HepG2 (cell line): ENCODE measurements around the gene ACSL3. TPM values are rescaled to one million over a fixed set of nuclear protein-coding genes. Genes with fewer than 3 reads are reported as not detected.
A peak's percentile ranks its signal among the peaks of the same experiment; 100 is the strongest.

ENCODE experiments used
- ATAC-seq: fragments of 200-7000 bp; cut with Tn5 transposase; 3 replicates; pipeline ENCODE4 v1.9.1; 2020; ENCODE audit warnings: mild to moderate bottlenecking, moderate library complexity
- BruUV-seq: library from RNA; stranded (reverse); fragments of 400-500 nt; replicated peaks from 2 replicates; lab custom pipeline; 2021; lab: Mats Ljungman, UMichigan
- CTCF ChIA-PET: fragments of 300-600 bp; formaldehyde crosslinking; extraction: SDS; loops from one replicate; lab custom pipeline; 2021; ENCODE audit warnings: low total read pairs, inconsistent platforms, low intra/inter-chr PET ratio; lab: Yijun Ruan, JAX
- POLR2A ChIA-PET: fragments of 350-600 bp; sonication (Branson Sonifier 250); formaldehyde crosslinking; loops from one replicate; lab custom pipeline; 2020; ENCODE audit warnings: antibody characterized with exemption, inconsistent platforms; lab: Yijun Ruan, JAX
- DNase-seq: peaks from one replicate; pipeline ENCODE4 v3.0.0-alpha.2; 2015; ENCODE audit warnings: low spot score
- FAIRE-seq: peaks from 3 replicates; lab custom pipeline; 2011; peaks lifted over from hg19 to GRCh38; lab: Jason Lieb, UNC
- H2AFZ ChIP-seq: one replicate; pipeline ENCODE4 v1.6.1; 2011; ENCODE audit warnings: low read length, inconsistent platforms
- H3K27ac ChIP-seq: fragments of 300-600 bp; 3 replicates; pipeline ENCODE4 v1.8.0; 2011; ENCODE audit warnings: mixed run types, mild to moderate bottlenecking, mixed read lengths, low read length, inconsistent platforms; ENCODE audit not compliant: insufficient read depth; ENCODE audit errors: extremely low read length
- H3K27me3 ChIP-seq, 2 experiments: fragments of 200-600 bp in 1 of 2; 2 replicates in 1 of 2; 3 replicates in 1 of 2; pipeline versions ENCODE4 v1.6.0 to v1.8.0; 2011; ENCODE audit warnings: low read length in 2 of 2, mild to moderate bottlenecking in 2 of 2, moderate library complexity in 2 of 2, inconsistent platforms in 1 of 2; ENCODE audit not compliant: insufficient read depth in 2 of 2, control insufficient read depth in 1 of 2
- H3K36me3 ChIP-seq, 2 experiments: fragments of 200-600 bp in 1 of 2; replicated peaks in 1 of 2; 2 replicates in 1 of 2; 3 replicates in 1 of 2; pipeline versions ENCODE4 v1.5.1 to v1.8.0; 2011; ENCODE audit warnings: low read length in 2 of 2, inconsistent platforms in 1 of 2; ENCODE audit not compliant: insufficient read depth in 2 of 2, control insufficient read depth in 1 of 2
- H3K4me1 ChIP-seq: 2 replicates; pipeline ENCODE4 v1.5.1; 2012; ENCODE audit warnings: low read length, inconsistent platforms; ENCODE audit not compliant: insufficient read depth
- H3K4me2 ChIP-seq: 2 replicates; pipeline ENCODE4 v1.6.0; 2011; ENCODE audit warnings: low read depth, low read length, inconsistent platforms
- H3K4me3 ChIP-seq, 3 experiments: fragments of 200-600 bp in 1 of 3; sonication (generic), shearing (Covaris generic) in 1 of 3; replicated peaks in 1 of 3; 2 replicates each; pipeline ENCODE4 v1.5.1; 2011 to 2016; ENCODE audit warnings: low read length in 3 of 3, inconsistent platforms in 2 of 3, low read depth in 2 of 3, mild to moderate bottlenecking in 2 of 3, control low read depth in 1 of 3, mixed read lengths in 1 of 3; ENCODE audit not compliant: insufficient read depth in 1 of 3
- H3K79me2 ChIP-seq: one replicate; pipeline ENCODE4 v1.6.1; 2011; ENCODE audit warnings: low read length, inconsistent platforms; ENCODE audit not compliant: insufficient read depth
- H3K9ac ChIP-seq: 2 replicates; pipeline ENCODE4 v1.6.0; 2011; ENCODE audit warnings: mild to moderate bottlenecking, low read depth, low read length, inconsistent platforms; ENCODE audit not compliant: insufficient read depth
- H3K9me3 ChIP-seq: 2 replicates; pipeline ENCODE4 v1.5.1; 2012; ENCODE audit warnings: mild to moderate bottlenecking, low read length
- H4K20me1 ChIP-seq: 2 replicates; pipeline ENCODE4 v1.6.0; 2011; ENCODE audit warnings: inconsistent platforms, mild to moderate bottlenecking, low read length, moderate library complexity; ENCODE audit not compliant: insufficient read depth
- CEBPG ChIP-seq: IDR thresholded peaks from 2 replicates; pipeline ENCODE4 v1.6.1; 2016
- CREB1 ChIP-seq, 2 experiments: fragments of 450-650 bp in 1 of 2; IDR thresholded peaks; 2 replicates each; pipeline ENCODE4 v1.6.1; 2016 to 2017; ENCODE audit warnings: control low read depth in 1 of 2, mild to moderate bottlenecking in 1 of 2, missing compliant biosample characterization in 1 of 2, missing genetic modification characterization in 1 of 2
- GZF1 ChIP-seq: sonication (generic); formaldehyde crosslinking; IDR thresholded peaks from 2 replicates; pipeline ENCODE4 v1.5.1; 2020; ENCODE audit warnings: mild to moderate bottlenecking, missing genetic modification reagents
- RBM22 ChIP-seq: fragments of 200-400 bp; formaldehyde crosslinking; optimal IDR thresholded peaks from 2 replicates; pipeline ENCODE3; 2017; ENCODE audit warnings: mild to moderate bottlenecking, low read length, moderate library complexity
- RFX3 ChIP-seq: IDR thresholded peaks from 2 replicates; pipeline ENCODE4 v1.6.1; 2016; ENCODE audit warnings: missing biosample characterization, missing genetic modification reagents
- ZNF776 ChIP-seq: sonication (generic); formaldehyde crosslinking; IDR thresholded peaks from 2 replicates; pipeline ENCODE4 v1.4.0; 2020; ENCODE audit warnings: mild to moderate bottlenecking, missing genetic modification reagents
- WGBS: methylation state at CpG from one replicate; pipeline ENCODE4 v1.1.6; 2017; ENCODE audit warnings: low lambda C conversion rate; 5-methylcytosine and 5-hydroxymethylcytosine counted together
- in situ Hi-C: cut with HindIII; loops from 2 replicates; pipeline ENCODE4 v1.10.0; 2017; ENCODE audit warnings: low pct_unique_long_range_greater_than_20kb; ENCODE audit not compliant: extremely low pct_ligation_motif_present
- intact Hi-C: fragments of 100-400 bp; cut with micrococcal nuclease; formaldehyde crosslinking; loops from one replicate; pipeline ENCODE4 v1.10.0; 2022; ENCODE audit not compliant: unreplicated experiment
- polyA plus RNA-seq, 8 experiments: library from polyadenylated mRNA; depleted of rRNA in 3 of 8; stranded (reverse) in 7 of 8; unstranded in 1 of 8; fragments of >200 nt; fragmentation: Illumina TruSeq in 4 of 8; extraction: Trizol in 4 of 8; gene quantifications; 2 replicates each; pipeline versions ENCODE4 v1.2.1 to v1.2.3, GENCODE V29; 2011 to 2016; ENCODE audit warnings: low read depth in 4 of 8, missing spikeins in 1 of 8, mixed read lengths in 1 of 8; ENCODE audit not compliant: insufficient read depth in 1 of 8
- total RNA-seq, 5 experiments: library from RNA; depleted of rRNA; stranded (reverse); fragments of >200 nt; fragmentation: Illumina TruSeq; extraction: Trizol; gene quantifications; 2 replicates each; pipeline ENCODE4 v1.2.3, GENCODE V29; 2016; ENCODE audit warnings: low read depth in 1 of 5
- TF ChIP-seq, protein P1 (sequence below): sonication (generic); formaldehyde crosslinking; IDR thresholded peaks from 2 replicates; pipeline ENCODE4 v1.4.0; 2020; ENCODE audit warnings: missing genetic modification reagents, borderline replicate concordance
- TF ChIP-seq, protein P2 (sequence below): fragments of 450-650 bp; IDR thresholded peaks from 2 replicates; pipeline ENCODE4 v1.6.1; 2017
- TF ChIP-seq, protein P3 (sequence below): IDR thresholded peaks from 2 replicates; pipeline ENCODE4 v1.6.1; 2018; ENCODE audit warnings: missing genetic modification reagents

Gene ACSL3
- total and polyA plus RNA-seq, 2 of the 13 experiments (the other 11 are each of a cell fraction or from before 2014, with no cell fraction given), result 305 to 365 TPM

DNA sequence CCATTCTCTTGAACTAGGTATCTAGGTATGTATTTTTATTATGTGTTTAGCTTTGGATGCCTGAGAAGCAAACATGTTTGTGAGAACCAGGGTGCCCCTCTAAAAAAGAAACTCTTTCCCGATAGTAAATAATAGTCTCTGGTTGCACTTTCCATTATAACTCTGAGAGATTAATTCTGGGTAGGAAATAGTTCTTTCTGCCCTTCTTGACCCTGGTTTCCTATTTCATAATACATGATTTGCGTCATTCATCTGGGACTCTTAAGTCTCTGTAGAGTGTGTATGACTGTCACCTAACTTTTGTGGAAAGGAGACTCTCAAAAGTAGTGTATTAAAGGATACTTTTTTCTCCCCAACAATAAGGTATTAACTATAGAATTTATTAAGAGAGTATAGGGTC lies 31.5 kb downstream of the ACSL3 start:
- no peak overlapping the region for H2AFZ ChIP-seq
- H3K9me3 ChIP-seq, result no peaks in the 10 kb centered on the region
- H3K9ac ChIP-seq, result no peak overlapping the region
- peaks cover 80% of the 10 kb centered on the region for H3K79me2 ChIP-seq
- in situ Hi-C loops (no loop called here), intact Hi-C loops (no loop called here)
- BruUV-seq, result no TSS peak
- H4K20me1 ChIP-seq, result peaks cover 80% of the 10 kb centered on the region
- no peak for FAIRE-seq
- WGBS, result 85% methylated on average over 2 of the region's 2 CpGs
- H3K36me3 ChIP-seq, result peaks cover 2 to 30% of the 10 kb centered on the region in 2 experiments
- H3K4me3 ChIP-seq, result no peak overlapping the region
- ChIA-PET POLR2A (no interaction called here), CTCF (interaction anchor here (1.1 to 1.4 kb wide), 2 partner anchors 11 to 26 kb away, joined by 3 to 4 read pairs; no protein-coding TSS in a partner anchor)
- no peak for DNase-seq
- peaks cover 79% of the 10 kb centered on the region for H3K4me1 ChIP-seq
- ATAC-seq, result no peak
- H3K27ac ChIP-seq, result peak overlapping the region; percentile 18
- H3K4me2 ChIP-seq, result no peak overlapping the region
- no peak for TF ChIP-seq CREB1 (IDR thresholded peaks at IDR 0.05)
- peak; percentile 25; the same call in 1 of the 2 replicates for TF ChIP-seq CREB1 (CRISPR knock-in tag; IDR thresholded peaks at IDR 0.05)
- TF ChIP-seq RBM22, result peak; percentile 65
- TF ChIP-seq CEBPG (CRISPR knock-in tag), result peak; percentile 51; the same call in 1 of the 2 replicates
- TF ChIP-seq, protein P1, sequence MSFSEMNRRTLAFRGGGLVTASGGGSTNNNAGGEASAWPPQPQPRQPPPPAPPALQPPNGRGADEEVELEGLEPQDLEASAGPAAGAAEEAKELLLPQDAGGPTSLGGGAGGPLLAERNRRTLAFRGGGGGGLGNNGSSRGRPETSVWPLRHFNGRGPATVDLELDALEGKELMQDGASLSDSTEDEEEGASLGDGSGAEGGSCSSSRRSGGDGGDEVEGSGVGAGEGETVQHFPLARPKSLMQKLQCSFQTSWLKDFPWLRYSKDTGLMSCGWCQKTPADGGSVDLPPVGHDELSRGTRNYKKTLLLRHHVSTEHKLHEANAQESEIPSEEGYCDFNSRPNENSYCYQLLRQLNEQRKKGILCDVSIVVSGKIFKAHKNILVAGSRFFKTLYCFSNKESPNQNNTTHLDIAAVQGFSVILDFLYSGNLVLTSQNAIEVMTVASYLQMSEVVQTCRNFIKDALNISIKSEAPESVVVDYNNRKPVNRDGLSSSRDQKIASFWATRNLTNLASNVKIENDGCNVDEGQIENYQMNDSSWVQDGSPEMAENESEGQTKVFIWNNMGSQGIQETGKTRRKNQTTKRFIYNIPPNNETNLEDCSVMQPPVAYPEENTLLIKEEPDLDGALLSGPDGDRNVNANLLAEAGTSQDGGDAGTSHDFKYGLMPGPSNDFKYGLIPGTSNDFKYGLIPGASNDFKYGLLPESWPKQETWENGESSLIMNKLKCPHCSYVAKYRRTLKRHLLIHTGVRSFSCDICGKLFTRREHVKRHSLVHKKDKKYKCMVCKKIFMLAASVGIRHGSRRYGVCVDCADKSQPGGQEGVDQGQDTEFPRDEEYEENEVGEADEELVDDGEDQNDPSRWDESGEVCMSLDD (CRISPR knock-in tag), result no peak
- no peaks in the 10 kb centered on the region for H3K27me3 ChIP-seq

DNA sequence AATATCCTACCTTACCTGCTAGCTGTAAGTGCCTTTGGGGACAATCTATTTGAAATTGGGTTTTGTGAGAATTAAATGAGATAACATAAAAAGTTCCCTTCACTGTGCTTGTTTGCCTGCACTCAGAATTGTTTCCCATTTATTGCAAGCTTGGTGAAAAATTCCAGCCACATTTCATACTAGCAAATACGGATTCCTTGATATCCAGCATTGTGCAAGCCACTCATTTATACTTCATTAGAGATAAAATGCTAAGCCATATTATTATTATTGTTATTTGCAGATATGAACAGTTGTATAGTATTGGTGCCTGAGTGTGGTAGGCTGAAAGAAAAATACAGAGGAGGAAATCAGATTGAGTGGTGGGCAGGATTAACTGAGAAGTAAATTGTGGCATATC lies 31.9 kb downstream of the ACSL3 start:
- Histone ChIP-seq H3K79me2 (peaks cover 77% of the 10 kb centered on the region), H3K4me3 (no peak overlapping the region), H3K4me1 (peaks cover 76% of the 10 kb centered on the region), H3K27me3 (no peaks in the 10 kb centered on the region), H3K9me3 (no peaks in the 10 kb centered on the region), H2AFZ (no peak overlapping the region), H3K9ac (no peak overlapping the region), H4K20me1 (peaks cover 76% of the 10 kb centered on the region), H3K27ac (no peak overlapping the region), H3K4me2 (no peak overlapping the region), H3K36me3 (peaks cover 0 to 28% of the 10 kb centered on the region in 2 experiments; a peak in 3 of 5 replicates)
- intact Hi-C loops, result no loop called here
- ATAC-seq (no peak), DNase-seq (no peak), FAIRE-seq (no peak)
- CTCF ChIA-PET, result interaction anchor here (1.1 to 1.4 kb wide), 2 partner anchors 11 to 27 kb away, joined by 3 to 4 read pairs; no protein-coding TSS in a partner anchor
- POLR2A ChIA-PET, result no interaction called here
- WGBS, result 100% methylated on average over 1 of the region's 1 CpG
- in situ Hi-C loops, result no loop called here
- BruUV-seq, result no TSS peak
- TF ChIP-seq ZNF776 (CRISPR knock-in tag) (no peak), GZF1 (CRISPR knock-in tag) (no peak), RFX3 (CRISPR knock-in tag) (no peak)
- TF ChIP-seq, protein P2, sequence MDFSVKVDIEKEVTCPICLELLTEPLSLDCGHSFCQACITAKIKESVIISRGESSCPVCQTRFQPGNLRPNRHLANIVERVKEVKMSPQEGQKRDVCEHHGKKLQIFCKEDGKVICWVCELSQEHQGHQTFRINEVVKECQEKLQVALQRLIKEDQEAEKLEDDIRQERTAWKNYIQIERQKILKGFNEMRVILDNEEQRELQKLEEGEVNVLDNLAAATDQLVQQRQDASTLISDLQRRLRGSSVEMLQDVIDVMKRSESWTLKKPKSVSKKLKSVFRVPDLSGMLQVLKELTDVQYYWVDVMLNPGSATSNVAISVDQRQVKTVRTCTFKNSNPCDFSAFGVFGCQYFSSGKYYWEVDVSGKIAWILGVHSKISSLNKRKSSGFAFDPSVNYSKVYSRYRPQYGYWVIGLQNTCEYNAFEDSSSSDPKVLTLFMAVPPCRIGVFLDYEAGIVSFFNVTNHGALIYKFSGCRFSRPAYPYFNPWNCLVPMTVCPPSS, result no peak
- TF ChIP-seq, protein P3, sequence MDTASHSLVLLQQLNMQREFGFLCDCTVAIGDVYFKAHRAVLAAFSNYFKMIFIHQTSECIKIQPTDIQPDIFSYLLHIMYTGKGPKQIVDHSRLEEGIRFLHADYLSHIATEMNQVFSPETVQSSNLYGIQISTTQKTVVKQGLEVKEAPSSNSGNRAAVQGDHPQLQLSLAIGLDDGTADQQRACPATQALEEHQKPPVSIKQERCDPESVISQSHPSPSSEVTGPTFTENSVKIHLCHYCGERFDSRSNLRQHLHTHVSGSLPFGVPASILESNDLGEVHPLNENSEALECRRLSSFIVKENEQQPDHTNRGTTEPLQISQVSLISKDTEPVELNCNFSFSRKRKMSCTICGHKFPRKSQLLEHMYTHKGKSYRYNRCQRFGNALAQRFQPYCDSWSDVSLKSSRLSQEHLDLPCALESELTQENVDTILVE (CRISPR knock-in tag), result no peak
